Left lung (tissue), 10 donors: Measurements from ENCODE around the gene ANKRD33B. TPM values are rescaled to one million over a fixed set of nuclear protein-coding genes. Genes with fewer than 3 reads are reported as not detected.

Source experiments
- ATAC-seq: fragments of 200-7000 bp; cut with Tn5 transposase; one replicate; pipeline ENCODE4 v1.9.1; 2020; ENCODE audit warnings: moderate library complexity
- DNase-seq, 4 donors: peaks; one replicate each; pipeline ENCODE4 v3.0.0-alpha.2; 2013 to 2020
- H3K27ac ChIP-seq, 2 donors: fragments of 200-600 bp; sonication (generic) in 1 of 2; one replicate each; pipeline versions ENCODE4 v1.5.0 to v1.8.0; 2020 to 2021
- H3K27me3 ChIP-seq, 2 donors: fragments of 200-600 bp; sonication (generic) in 1 of 2; one replicate each; pipeline versions ENCODE4 v1.5.0 to v1.8.0; 2020 to 2021
- H3K36me3 ChIP-seq, 2 donors: fragments of 200-600 bp; sonication (generic) in 1 of 2; one replicate each; pipeline versions ENCODE4 v1.5.0 to v1.8.0; 2020 to 2021
- H3K4me1 ChIP-seq, 2 donors: fragments of 200-600 bp; one replicate each; pipeline ENCODE4 v1.8.0; 2021
- H3K4me3 ChIP-seq, 2 donors: fragments of 200-600 bp; sonication (generic) in 1 of 2; one replicate each; pipeline versions ENCODE4 v1.5.0 to v1.8.0; 2020 to 2021; ENCODE audit warnings: mild to moderate bottlenecking in 1 of 2
- H3K9me3 ChIP-seq, 2 donors: fragments of 200-600 bp; sonication (generic) in 1 of 2; one replicate each; pipeline versions ENCODE4 v1.5.0 to v1.8.0; 2020 to 2021
- CTCF ChIP-seq, 2 donors: fragments of 200-600 bp; sonication (generic) in 1 of 2; IDR thresholded peaks; one replicate each; pipeline versions ENCODE4 v1.5.0 to v1.8.0; 2021; ENCODE audit warnings: antibody characterized with exemption in 2 of 2
- intact Hi-C, 2 donors: fragments of 100-400 bp; cut with DNase I; formaldehyde crosslinking; loops; one replicate each; pipeline versions ENCODE4 v1.11.2 to v1.14.2; 2022
- polyA plus RNA-seq, 6 donors: library from polyadenylated mRNA; unstranded; fragments of 120-200 nt; gene quantifications; one replicate each; pipeline ENCODE4 v1.2.1, GENCODE V29; 2013; ENCODE audit not compliant: insufficient read length in 6 of 6
- total RNA-seq, 2 donors: library from RNA; stranded (reverse); fragmentation: NEBNext Ultra II Directional; extraction: Animal tissue kit (Norgen Biotek cat#: 25700); gene quantifications; one replicate each; pipeline ENCODE4 v1.2.1, GENCODE V29; 2021
- donor health status: DM: no; HTN: yes; CAD: no.
- donor health status: DM: no; HTN: no; CAD: no.

The ANKRD33B gene
- total and polyA plus RNA-seq, 8 donors, result 0.53 to 6.3 (median 0.69) TPM

GRCh38 chr5:10671041-10672008, 107.5 kb downstream of the ANKRD33B start:
- no peaks in the 10 kb centered on the region for H3K27me3 ChIP-seq
- no peaks in the 10 kb centered on the region for H3K9me3 ChIP-seq
- ATAC-seq (no peak), DNase-seq (peak in 1 of 4 donors; percentile 18)
- TF ChIP-seq CTCF (IDR thresholded peaks at IDR 0.05), result no peak
- H3K4me1 ChIP-seq, result peaks cover 0 to 7% of the 10 kb centered on the region in 2 donors
- intact Hi-C loops, result no loop called here
- no peak overlapping the region for H3K4me3 ChIP-seq
- no peaks in the 10 kb centered on the region for H3K36me3 ChIP-seq
- no peak overlapping the region for H3K27ac ChIP-seq

GRCh38 chr5:10672146-10673016, 108.5 kb downstream of the ANKRD33B start:
- no peak for ATAC-seq
- Histone ChIP-seq H3K4me3 (no peak overlapping the region), H3K9me3 (peaks cover 0 to 3% of the 10 kb centered on the region in 2 donors), H3K36me3 (peaks cover 0 to 5% of the 10 kb centered on the region in 2 donors), H3K27me3 (no peaks in the 10 kb centered on the region), H3K27ac (no peak overlapping the region), H3K4me1 (peaks cover 0 to 7% of the 10 kb centered on the region in 2 donors)
- peak in 2 of 4 donors; percentile 26 to 36 for DNase-seq
- intact Hi-C loops, result no loop called here
- TF ChIP-seq CTCF (IDR thresholded peaks at IDR 0.05), result no peak

GRCh38 chr5:10673017-10673389, 109.1 kb downstream of the ANKRD33B start:
- Histone ChIP-seq H3K9me3 (peaks cover 0 to 3% of the 10 kb centered on the region in 2 donors), H3K4me1 (peaks cover 0 to 7% of the 10 kb centered on the region in 2 donors), H3K36me3 (peaks cover 0 to 11% of the 10 kb centered on the region in 2 donors), H3K27me3 (no peaks in the 10 kb centered on the region), H3K4me3 (no peak overlapping the region), H3K27ac (no peak overlapping the region)
- intact Hi-C loops, result no loop called here
- no peak for TF ChIP-seq CTCF (IDR thresholded peaks at IDR 0.05)
- DNase-seq, result peak in 1 of 4 donors; percentile 10
- ATAC-seq, result no peak

GRCh38 chr5:10673407-10673806, 109.5 kb downstream of the ANKRD33B start:
- Histone ChIP-seq H3K9me3 (peaks cover 0 to 3% of the 10 kb centered on the region in 2 donors), H3K36me3 (peaks cover 0 to 15% of the 10 kb centered on the region in 2 donors), H3K27ac (no peak overlapping the region), H3K4me1 (peaks cover 0 to 7% of the 10 kb centered on the region in 2 donors), H3K4me3 (no peak overlapping the region), H3K27me3 (no peaks in the 10 kb centered on the region)
- TF ChIP-seq CTCF (IDR thresholded peaks at IDR 0.05), result no peak
- DNase-seq, result peak in 1 of 4 donors; percentile 14
- ATAC-seq, result no peak
- intact Hi-C loops, result no loop called here
